Measurements from ENCODE around the gene MGP.

The MGP gene

GRCh38 chr12:14902465-14902864 lies 16.8 kb upstream of the MGP start:
- DNase-seq (ENCODE audit: low read depth) = no peak

- no peak for DNase-seq (ENCODE audit: low read depth)
Measured at GRCh38 chr12:14901228-14901562, 15.5 kb upstream of the MGP start.

GRCh38 chr12:14900521-14901227 lies 15.0 kb upstream of the MGP start:
- DNase-seq (ENCODE audit: low read depth) = no peak

GRCh38 chr12:14896521-14897169 lies 11.0 kb upstream of the MGP start:
- no peak for DNase-seq (ENCODE audit: low read depth)

- no peak for DNase-seq (ENCODE audit: low read depth)
Measured at GRCh38 chr12:14893506-14894250, 8.0 kb upstream of the MGP start.

- peak; percentile 28 for DNase-seq (ENCODE audit: low read depth)
Measured at GRCh38 chr12:14892726-14893505, 7.3 kb upstream of the MGP start.

GRCh38 chr12:14890701-14891100 lies 5.0 kb upstream of the MGP start:
- DNase-seq (ENCODE audit: low read depth) = no peak

- no peak for DNase-seq (ENCODE audit: low read depth)
Measured at GRCh38 chr12:14886271-14886670, 617 bp upstream of the MGP start.

- peak; percentile 67 for DNase-seq (ENCODE audit: low read depth)
Measured at GRCh38 chr12:14884458-14884878, 1.2 kb downstream of the MGP start.

GRCh38 chr12:14883686-14884085 lies 2.0 kb downstream of the MGP start:
- DNase-seq (ENCODE audit: low read depth) = no peak

- DNase-seq (ENCODE audit: low read depth) = no peak
Measured at GRCh38 chr12:14880890-14881453, 4.7 kb downstream of the MGP start.

- DNase-seq (ENCODE audit: low read depth) = no peak
Measured at GRCh38 chr12:14879222-14879933, 6.3 kb downstream of the MGP start.

GRCh38 chr12:14878488-14878887 lies 7.2 kb downstream of the MGP start:
- DNase-seq (ENCODE audit: low read depth) = no peak

- no peak for DNase-seq (ENCODE audit: low read depth)
Measured at GRCh38 chr12:14876833-14877232, 8.8 kb downstream of the MGP start.

- peak; percentile 27 for DNase-seq (ENCODE audit: low read depth)
Measured at GRCh38 chr12:14874882-14875281, 10.8 kb downstream of the MGP start.

GRCh38 chr12:14873440-14874185 lies 12.0 kb downstream of the MGP start:
- DNase-seq (ENCODE audit: low read depth) = no peak

GRCh38 chr12:14871886-14872285 lies 13.8 kb downstream of the MGP start:
- DNase-seq (ENCODE audit: low read depth) = no peak

- no peak for DNase-seq (ENCODE audit: low read depth)
Measured at GRCh38 chr12:14871247-14871646, 14.4 kb downstream of the MGP start.

- DNase-seq (ENCODE audit: low read depth) = peak; percentile 24
Measured at GRCh38 chr12:14868916-14869506, 16.6 kb downstream of the MGP start.

- no peak for DNase-seq (ENCODE audit: low read depth)
Measured at GRCh38 chr12:14860490-14860889, 25.2 kb downstream of the MGP start.
